ENCODE measurements around the gene CSRNP2.
"Not testable (repeated sequence)": the region's sequence is repeated elsewhere in the genome, so short reads cannot be mapped to it uniquely, and the experiment has no call there.

CSRNP2 gene

DNA sequence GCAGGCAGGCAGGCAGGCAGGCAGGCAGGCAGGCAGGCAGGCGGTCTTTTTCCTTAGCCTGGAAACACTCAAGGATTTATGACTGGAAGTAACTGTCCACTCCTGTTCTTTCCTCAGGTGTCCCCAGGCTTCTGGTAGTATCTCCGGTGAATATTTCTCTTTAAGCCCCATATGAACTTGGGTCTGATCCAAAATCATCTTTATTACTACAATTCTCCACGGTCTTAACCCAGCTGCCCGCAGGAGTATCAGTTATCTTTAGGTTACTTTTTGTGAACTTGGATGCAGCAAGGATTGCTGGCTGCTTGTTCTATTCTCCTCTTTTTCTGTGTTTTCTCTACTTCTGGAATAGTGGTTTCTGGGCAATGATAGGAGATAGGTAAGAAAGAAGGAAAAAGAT is 3.3 kb downstream of the CSRNP2 start:
- Histone ChIP-seq H3K4me1 (ENCODE audit: low read length) (peaks cover 9% of the 10 kb centered on the region), H3K4me3 (ENCODE audit: low read length) (no peak overlapping the region), H3K27ac (ENCODE audit: low read length) (no peak overlapping the region), H2AFZ (ENCODE audit: low read depth, low read length) (no peak overlapping the region), H3K27me3 (ENCODE audit: low read depth, low read length) (no peaks in the 10 kb centered on the region), H3K79me2 (ENCODE audit: low read length) (peaks cover 15% of the 10 kb centered on the region), H3K9me3 (ENCODE audit: insufficient read depth, low read length) (no peaks in the 10 kb centered on the region), H3K4me2 (ENCODE audit: low read length) (no peak overlapping the region), H4K20me1 (ENCODE audit: insufficient read depth, low read length) (no peaks in the 10 kb centered on the region), H3K9ac (ENCODE audit: low read length) (no peak overlapping the region), H3K36me3 (replicated peaks; ENCODE audit: low read depth, low read length) (no peaks in the 10 kb centered on the region)
- TF ChIP-seq, protein P1, sequence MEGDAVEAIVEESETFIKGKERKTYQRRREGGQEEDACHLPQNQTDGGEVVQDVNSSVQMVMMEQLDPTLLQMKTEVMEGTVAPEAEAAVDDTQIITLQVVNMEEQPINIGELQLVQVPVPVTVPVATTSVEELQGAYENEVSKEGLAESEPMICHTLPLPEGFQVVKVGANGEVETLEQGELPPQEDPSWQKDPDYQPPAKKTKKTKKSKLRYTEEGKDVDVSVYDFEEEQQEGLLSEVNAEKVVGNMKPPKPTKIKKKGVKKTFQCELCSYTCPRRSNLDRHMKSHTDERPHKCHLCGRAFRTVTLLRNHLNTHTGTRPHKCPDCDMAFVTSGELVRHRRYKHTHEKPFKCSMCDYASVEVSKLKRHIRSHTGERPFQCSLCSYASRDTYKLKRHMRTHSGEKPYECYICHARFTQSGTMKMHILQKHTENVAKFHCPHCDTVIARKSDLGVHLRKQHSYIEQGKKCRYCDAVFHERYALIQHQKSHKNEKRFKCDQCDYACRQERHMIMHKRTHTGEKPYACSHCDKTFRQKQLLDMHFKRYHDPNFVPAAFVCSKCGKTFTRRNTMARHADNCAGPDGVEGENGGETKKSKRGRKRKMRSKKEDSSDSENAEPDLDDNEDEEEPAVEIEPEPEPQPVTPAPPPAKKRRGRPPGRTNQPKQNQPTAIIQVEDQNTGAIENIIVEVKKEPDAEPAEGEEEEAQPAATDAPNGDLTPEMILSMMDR (IDR thresholded peaks at IDR 0.05; ENCODE audit: low read depth, low read length), result no peak
- TF ChIP-seq EZH2phosphoT487 (IDR thresholded peaks at IDR 0.05; ENCODE audit: low read depth), result no peak

DNA sequence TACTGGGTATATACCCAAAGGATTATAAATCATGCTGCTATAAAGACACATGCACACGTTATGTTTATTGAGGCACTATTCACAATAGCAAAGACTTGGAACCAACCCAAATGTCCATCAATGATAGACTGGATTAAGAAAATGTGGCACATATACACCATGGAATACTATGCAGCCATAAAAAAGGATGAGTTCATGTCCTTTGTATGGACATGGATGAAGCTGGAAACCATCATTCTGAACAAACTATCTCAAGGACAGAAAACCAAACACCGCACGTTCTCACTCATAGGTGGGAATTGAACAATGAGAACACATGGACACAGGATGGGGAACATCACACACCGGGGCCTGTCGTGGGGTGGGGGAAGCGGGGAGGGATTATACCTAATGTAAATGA is 4.5 kb downstream of the CSRNP2 start:
- not testable (repeated sequence) for H4K20me1 ChIP-seq (ENCODE audit: insufficient read depth, low read length); H3K4me1 ChIP-seq (ENCODE audit: low read length); H3K36me3 ChIP-seq (replicated peaks; ENCODE audit: low read depth, low read length); H3K27me3 ChIP-seq (ENCODE audit: low read depth, low read length); H3K27ac ChIP-seq (ENCODE audit: low read length); H3K4me2 ChIP-seq (ENCODE audit: low read length); H3K9me3 ChIP-seq (ENCODE audit: insufficient read depth, low read length); H2AFZ ChIP-seq (ENCODE audit: low read depth, low read length); H3K4me3 ChIP-seq (ENCODE audit: low read length); H3K9ac ChIP-seq (ENCODE audit: low read length)
- H3K79me2 ChIP-seq (ENCODE audit: low read length), result peaks cover 15% of the 10 kb centered on the region

DNA sequence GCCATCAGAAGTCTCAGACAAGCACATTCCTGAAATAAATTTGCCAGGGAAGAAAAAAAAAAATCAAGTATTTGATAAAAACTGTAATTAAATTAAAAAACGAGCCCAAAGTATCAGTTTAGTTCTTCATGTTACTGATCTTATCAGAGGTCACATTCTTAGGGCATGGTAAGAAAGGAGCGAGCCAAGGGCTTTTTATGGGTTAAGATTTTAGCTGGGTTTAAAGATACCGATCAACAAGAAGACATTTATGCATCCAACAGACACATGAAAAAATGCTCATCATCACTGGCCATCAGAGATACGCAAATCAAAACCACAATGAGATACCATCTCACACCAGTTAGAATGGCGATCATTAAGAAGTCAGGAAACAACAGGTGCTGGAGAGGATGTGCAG is 5.0 kb downstream of the CSRNP2 start:
- H3K4me3 ChIP-seq (ENCODE audit: low read length); H3K4me2 ChIP-seq (ENCODE audit: low read length); H3K9ac ChIP-seq (ENCODE audit: low read length); H3K9me3 ChIP-seq (ENCODE audit: insufficient read depth, low read length); H4K20me1 ChIP-seq (ENCODE audit: insufficient read depth, low read length); H3K36me3 ChIP-seq (replicated peaks; ENCODE audit: low read depth, low read length); H3K27me3 ChIP-seq (ENCODE audit: low read depth, low read length); H3K27ac ChIP-seq (ENCODE audit: low read length); H3K4me1 ChIP-seq (ENCODE audit: low read length); H2AFZ ChIP-seq (ENCODE audit: low read depth, low read length): not testable (repeated sequence)
- H3K79me2 ChIP-seq (ENCODE audit: low read length), result peaks cover 15% of the 10 kb centered on the region

DNA sequence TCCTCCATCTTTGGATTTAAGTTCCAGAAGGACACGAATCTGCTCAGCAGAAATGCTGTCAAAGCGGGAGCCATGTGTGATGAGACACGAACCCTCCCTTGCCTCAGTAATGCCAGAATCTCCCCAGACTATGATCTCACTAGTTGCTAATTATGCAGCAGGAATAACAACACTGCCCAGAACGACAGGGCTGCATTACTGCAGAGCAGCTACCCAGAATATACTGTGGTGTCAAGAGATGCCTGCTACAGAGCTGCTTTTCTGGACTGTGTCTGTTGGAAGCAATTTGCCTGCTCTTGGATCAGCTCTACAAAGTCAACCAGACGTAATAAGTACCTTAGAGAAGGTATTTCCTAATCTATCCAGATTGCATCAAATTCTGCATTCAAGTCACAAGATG is 5.5 kb downstream of the CSRNP2 start:
- Histone ChIP-seq H3K79me2 (ENCODE audit: low read length) (peaks cover 14% of the 10 kb centered on the region), H3K4me2 (ENCODE audit: low read length) (no peak overlapping the region), H3K27ac (ENCODE audit: low read length) (no peak overlapping the region), H3K36me3 (replicated peaks; ENCODE audit: low read depth, low read length) (no peaks in the 10 kb centered on the region), H3K9me3 (ENCODE audit: insufficient read depth, low read length) (no peaks in the 10 kb centered on the region), H4K20me1 (ENCODE audit: insufficient read depth, low read length) (no peaks in the 10 kb centered on the region), H2AFZ (ENCODE audit: low read depth, low read length) (no peak overlapping the region), H3K4me1 (ENCODE audit: low read length) (peaks cover 9% of the 10 kb centered on the region), H3K27me3 (ENCODE audit: low read depth, low read length) (no peaks in the 10 kb centered on the region), H3K9ac (ENCODE audit: low read length) (no peak overlapping the region), H3K4me3 (ENCODE audit: low read length) (no peak overlapping the region)
- no peak for TF ChIP-seq EZH2phosphoT487 (IDR thresholded peaks at IDR 0.05; ENCODE audit: low read depth)
- TF ChIP-seq, protein P1 (IDR thresholded peaks at IDR 0.05; ENCODE audit: low read depth, low read length), result no peak

DNA sequence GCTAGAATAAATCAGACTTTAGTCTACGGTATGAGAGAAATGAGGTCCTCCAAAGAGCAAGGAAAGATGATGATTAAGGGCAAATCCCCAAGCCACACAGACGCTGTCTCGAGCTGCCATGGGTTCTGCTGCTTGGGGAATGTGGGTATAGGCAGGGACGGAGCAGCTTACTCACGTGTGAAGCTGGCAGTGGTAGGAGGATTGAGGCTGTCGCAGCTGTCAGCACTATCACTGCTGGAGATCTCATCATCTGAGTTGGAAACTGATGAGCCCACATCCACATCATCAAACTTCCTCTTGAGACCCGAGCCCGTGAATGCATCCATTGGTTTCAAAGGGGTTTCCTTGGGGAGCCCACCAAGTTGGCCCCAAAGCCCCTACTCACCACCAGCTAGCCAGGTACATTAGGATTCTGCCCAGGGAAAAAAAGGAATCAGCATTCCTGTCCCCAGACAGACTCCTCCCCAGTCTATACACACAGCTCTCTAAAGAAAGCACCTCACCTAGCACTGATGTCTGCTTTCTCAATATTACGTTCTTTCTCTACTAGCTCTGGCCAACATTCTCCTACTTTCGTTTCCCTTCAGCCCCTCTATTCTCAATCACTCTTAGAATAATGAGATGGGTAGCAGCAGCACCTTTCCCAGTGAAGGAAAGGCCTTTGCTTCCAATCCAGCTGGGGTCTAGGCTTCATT is 7.0 kb downstream of the CSRNP2 start:
- peaks cover 3% of the 10 kb centered on the region for H3K36me3 ChIP-seq (replicated peaks; ENCODE audit: low read depth, low read length)
- no peaks in the 10 kb centered on the region for H4K20me1 ChIP-seq (ENCODE audit: insufficient read depth, low read length)
- H3K4me3 ChIP-seq (ENCODE audit: low read length), result no peak overlapping the region
- H3K9me3 ChIP-seq (ENCODE audit: insufficient read depth, low read length), result no peaks in the 10 kb centered on the region
- H3K4me1 ChIP-seq (ENCODE audit: low read length), result no peaks in the 10 kb centered on the region
- no peaks in the 10 kb centered on the region for H3K27me3 ChIP-seq (ENCODE audit: low read depth, low read length)
- TF ChIP-seq, protein P1 (IDR thresholded peaks at IDR 0.05; ENCODE audit: low read depth, low read length), result no peak
- TF ChIP-seq EZH2phosphoT487 (IDR thresholded peaks at IDR 0.05; ENCODE audit: low read depth), result no peak
- no peak overlapping the region for H3K27ac ChIP-seq (ENCODE audit: low read length)
- peaks cover 2% of the 10 kb centered on the region for H3K79me2 ChIP-seq (ENCODE audit: low read length)
- H3K9ac ChIP-seq (ENCODE audit: low read length), result no peak overlapping the region
- H3K4me2 ChIP-seq (ENCODE audit: low read length), result no peak overlapping the region
- no peak overlapping the region for H2AFZ ChIP-seq (ENCODE audit: low read depth, low read length)

Data from OCI-LY3 (cell line).